ENCODE data around the gene SLC45A3. TPM values are rescaled to one million over a fixed set of nuclear protein-coding genes. Genes with fewer than 3 reads are reported as not detected.

SLC45A3 gene
- total RNA-seq, 2 donors from 2014 or later, result 2.6 to 2.7 TPM

DNA sequence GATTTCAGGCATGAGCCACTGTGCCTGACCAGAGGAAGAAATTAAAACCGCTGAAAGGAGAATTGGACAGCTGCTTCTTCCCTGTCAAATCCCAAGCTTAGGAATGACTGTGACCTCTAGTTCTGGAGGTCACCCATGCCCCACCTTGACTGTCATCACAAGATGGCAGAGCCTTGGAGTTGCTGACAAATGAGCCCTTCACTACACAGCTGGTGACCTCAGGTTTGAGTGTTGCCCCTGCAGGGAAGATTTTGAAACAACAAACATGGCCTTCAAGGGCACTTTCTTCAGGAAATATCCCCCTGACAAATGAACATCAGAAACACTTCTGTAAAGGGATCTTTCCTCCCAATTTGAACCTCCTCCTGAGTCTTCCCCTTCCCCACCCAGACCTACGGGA is 6.9 kb upstream of the SLC45A3 start:
- H3K4me3 ChIP-seq, result no peak overlapping the region
- no peak for DNase-seq (ENCODE audit: low spot score)
- H3K27ac ChIP-seq, result no peak overlapping the region
- H3K27me3 ChIP-seq, result no peaks in the 10 kb centered on the region
- TF ChIP-seq, protein P1, sequence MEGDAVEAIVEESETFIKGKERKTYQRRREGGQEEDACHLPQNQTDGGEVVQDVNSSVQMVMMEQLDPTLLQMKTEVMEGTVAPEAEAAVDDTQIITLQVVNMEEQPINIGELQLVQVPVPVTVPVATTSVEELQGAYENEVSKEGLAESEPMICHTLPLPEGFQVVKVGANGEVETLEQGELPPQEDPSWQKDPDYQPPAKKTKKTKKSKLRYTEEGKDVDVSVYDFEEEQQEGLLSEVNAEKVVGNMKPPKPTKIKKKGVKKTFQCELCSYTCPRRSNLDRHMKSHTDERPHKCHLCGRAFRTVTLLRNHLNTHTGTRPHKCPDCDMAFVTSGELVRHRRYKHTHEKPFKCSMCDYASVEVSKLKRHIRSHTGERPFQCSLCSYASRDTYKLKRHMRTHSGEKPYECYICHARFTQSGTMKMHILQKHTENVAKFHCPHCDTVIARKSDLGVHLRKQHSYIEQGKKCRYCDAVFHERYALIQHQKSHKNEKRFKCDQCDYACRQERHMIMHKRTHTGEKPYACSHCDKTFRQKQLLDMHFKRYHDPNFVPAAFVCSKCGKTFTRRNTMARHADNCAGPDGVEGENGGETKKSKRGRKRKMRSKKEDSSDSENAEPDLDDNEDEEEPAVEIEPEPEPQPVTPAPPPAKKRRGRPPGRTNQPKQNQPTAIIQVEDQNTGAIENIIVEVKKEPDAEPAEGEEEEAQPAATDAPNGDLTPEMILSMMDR (IDR thresholded peaks at IDR 0.05), result no peak
- H3K4me1 ChIP-seq, result no peaks in the 10 kb centered on the region
- H3K9me3 ChIP-seq, result no peaks in the 10 kb centered on the region
- H3K36me3 ChIP-seq, result no peaks in the 10 kb centered on the region

DNA sequence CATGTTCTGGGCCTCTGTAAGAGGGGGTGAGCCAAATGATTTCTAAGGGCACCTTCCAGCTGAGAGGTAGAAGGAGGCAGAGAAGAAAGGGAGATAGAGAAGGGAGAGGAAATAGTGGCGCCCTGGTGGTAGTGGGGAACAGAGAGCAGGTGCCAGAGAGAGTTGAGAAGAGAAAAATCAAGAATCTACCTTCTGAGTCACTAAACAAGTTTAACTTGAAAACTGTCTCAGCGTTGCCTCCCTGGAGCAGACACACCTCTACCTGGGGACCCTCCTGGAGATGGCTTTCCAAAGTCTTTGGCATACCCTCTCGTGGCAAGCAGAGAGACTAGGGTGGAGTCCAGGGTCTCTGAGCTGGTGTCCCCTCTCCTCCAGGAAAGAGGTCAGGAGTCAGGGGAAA is 1.1 kb upstream of the SLC45A3 start:
- Histone ChIP-seq H3K27me3 (no peaks in the 10 kb centered on the region), H3K36me3 (no peaks in the 10 kb centered on the region), H3K9me3 (no peaks in the 10 kb centered on the region), H3K4me3 (no peak overlapping the region), H3K4me1 (peaks cover 0 to 41% of the 10 kb centered on the region in 2 donors), H3K27ac (peak overlapping the region in 1 of 2 donors; percentile 70)
- DNase-seq (ENCODE audit: low spot score), result no peak
- TF ChIP-seq, protein P1 (IDR thresholded peaks at IDR 0.05), result no peak

DNA sequence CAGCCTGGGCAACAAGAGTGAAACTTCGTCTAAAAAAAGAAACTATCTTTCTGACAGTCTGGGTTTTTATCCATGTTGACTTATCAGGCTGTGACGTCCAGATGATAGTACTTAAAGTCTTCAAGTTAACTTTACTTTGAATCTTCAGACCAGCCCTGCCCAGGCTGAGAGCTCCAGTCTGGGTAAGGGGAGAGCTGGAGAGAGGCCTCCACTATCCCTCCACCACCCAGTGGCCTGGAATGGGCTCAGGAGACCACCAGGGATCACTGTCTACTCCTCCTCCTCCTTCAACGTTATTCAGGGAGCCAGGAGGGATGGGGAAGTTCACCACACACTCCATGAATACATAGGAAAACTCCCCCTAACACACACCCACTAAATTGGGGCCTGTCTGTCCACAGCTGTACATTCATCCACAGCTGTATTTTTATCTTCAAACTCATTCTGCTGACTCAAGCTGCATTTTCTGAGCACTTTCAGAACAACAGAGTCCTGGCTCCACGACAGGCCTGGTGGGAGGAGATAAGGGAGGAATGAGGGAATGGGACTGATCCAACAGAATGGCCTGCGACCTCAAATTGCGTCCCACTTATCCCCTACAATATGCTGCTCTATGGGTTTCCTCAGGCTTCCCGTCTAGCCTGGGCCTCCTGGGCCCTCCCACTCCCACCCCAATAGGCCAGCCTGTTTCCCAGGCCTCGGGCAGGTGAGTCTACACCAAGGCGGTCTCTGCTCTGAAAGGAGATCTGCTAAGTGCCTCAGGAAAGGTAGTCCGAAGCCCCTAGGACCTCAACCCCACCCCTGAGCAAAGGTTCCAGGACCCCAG is 1.8 kb downstream of the SLC45A3 start:
- Histone ChIP-seq H3K4me3 (peak overlapping the region in 1 of 2 donors; percentile 67), H3K27ac (peak overlapping the region; percentile 70 to 71)
- no peak for DNase-seq (ENCODE audit: low spot score)

DNA sequence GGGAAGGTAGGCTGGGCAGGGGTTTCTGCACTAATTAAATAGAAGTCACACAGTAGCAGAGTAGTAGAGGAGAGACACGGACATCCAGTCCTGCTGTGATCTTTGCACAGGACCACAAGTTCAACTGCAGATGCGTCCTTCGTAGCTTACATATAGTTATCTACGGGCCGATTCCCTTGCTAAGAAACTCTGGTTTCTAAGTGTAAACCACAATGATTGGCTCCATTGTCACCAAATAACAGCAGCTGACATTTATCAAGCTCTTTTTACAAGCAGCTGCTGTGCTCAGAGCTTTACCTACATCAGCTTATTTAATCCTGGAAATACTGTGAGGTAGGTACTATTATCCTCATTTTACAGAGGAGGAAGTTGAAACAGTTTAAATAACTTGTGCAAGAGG is 3.1 kb downstream of the SLC45A3 start:
- Histone ChIP-seq H3K27ac (no peak overlapping the region), H3K9me3 (no peaks in the 10 kb centered on the region), H3K27me3 (no peaks in the 10 kb centered on the region), H3K4me3 (no peak overlapping the region), H3K4me1 (peaks cover 0 to 44% of the 10 kb centered on the region in 2 donors), H3K36me3 (no peaks in the 10 kb centered on the region)
- TF ChIP-seq, protein P1 (IDR thresholded peaks at IDR 0.05), result no peak
- no peak for DNase-seq (ENCODE audit: low spot score)

More for the DNA sequence above, 1.8 kb downstream of the SLC45A3 start:
- TF ChIP-seq, protein P1 (IDR thresholded peaks at IDR 0.05), result no peak
- Histone ChIP-seq H3K9me3 (no peaks in the 10 kb centered on the region), H3K36me3 (no peaks in the 10 kb centered on the region), H3K27me3 (no peaks in the 10 kb centered on the region), H3K4me1 (peaks cover 0 to 44% of the 10 kb centered on the region in 2 donors)

DNA sequence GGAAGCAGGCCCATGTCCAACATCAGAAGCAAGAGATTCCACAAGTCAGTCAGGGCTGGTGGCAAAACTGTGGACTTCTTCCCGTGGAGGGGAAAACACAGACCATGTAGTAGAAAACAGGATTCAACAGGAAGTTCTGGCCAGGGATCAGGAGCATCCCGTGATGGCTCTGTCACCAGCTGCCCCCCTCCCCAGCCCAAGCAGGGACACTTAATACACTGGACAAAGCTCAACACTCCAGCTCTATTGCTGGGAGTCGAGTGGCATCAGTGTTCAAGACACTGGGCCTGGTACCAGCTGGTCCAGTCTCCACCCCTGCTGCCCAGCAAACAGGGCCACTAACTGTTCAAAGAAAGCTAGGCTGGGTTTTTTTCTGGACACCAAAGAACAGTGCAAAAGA is 3.7 kb downstream of the SLC45A3 start:
- no peaks in the 10 kb centered on the region for H3K36me3 ChIP-seq
- H3K4me1 ChIP-seq, result peaks cover 0 to 44% of the 10 kb centered on the region in 2 donors
- H3K4me3 ChIP-seq, result no peak overlapping the region
- TF ChIP-seq, protein P1 (IDR thresholded peaks at IDR 0.05), result no peak
- no peak overlapping the region for H3K27ac ChIP-seq
- no peak for DNase-seq (ENCODE audit: low spot score)
- no peaks in the 10 kb centered on the region for H3K27me3 ChIP-seq
- H3K9me3 ChIP-seq, result no peaks in the 10 kb centered on the region
